Ishikawa (cell line): ENCODE data around the gene BTBD9.

Source experiments
- EP300 ChIP-seq: IDR thresholded peaks from 2 replicates; pipeline ENCODE4 v1.6.1; 2012; ENCODE audit warnings: borderline replicate concordance
- YY1 ChIP-seq: IDR thresholded peaks from 2 replicates; pipeline ENCODE4 v1.6.1; 2012; ENCODE audit warnings: low read depth
- TF ChIP-seq, protein P1 (sequence below): IDR thresholded peaks from 2 replicates; pipeline ENCODE4 v1.6.1; 2012

DNA sequence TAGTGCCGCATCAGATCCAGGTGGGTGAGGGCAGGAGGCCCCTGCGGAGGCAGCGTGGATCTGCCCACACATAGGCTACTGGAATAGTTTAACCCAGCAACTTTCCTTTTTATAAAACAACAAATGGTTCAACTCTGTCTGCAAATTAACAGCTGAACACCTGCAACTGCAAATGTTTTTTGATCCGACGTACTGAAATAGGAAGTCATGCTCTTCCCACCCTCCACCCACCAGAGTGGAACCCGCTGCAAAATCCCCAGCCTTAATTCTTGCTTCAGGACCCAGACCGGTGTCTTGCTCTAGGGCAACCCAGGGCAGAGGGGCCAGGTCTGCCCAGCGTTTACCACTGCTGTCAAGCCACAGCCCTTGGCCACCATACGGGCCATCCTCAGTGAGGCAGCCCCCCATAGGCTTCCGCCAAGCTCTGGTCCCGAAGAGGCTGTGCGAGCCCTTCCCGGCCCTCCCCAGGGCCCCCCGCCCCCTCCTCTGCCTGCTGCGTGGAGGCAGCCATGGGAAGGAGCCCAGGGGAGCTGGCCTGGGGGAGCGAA lies 485.9 kb downstream of the BTBD9 start:
- TF ChIP-seq EP300 (no peak), YY1 (no peak)
- TF ChIP-seq, protein P1, sequence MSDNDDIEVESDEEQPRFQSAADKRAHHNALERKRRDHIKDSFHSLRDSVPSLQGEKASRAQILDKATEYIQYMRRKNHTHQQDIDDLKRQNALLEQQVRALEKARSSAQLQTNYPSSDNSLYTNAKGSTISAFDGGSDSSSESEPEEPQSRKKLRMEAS, result no peak
